ENCODE measurements around the gene GPR26.

The GPR26 gene, protein sequence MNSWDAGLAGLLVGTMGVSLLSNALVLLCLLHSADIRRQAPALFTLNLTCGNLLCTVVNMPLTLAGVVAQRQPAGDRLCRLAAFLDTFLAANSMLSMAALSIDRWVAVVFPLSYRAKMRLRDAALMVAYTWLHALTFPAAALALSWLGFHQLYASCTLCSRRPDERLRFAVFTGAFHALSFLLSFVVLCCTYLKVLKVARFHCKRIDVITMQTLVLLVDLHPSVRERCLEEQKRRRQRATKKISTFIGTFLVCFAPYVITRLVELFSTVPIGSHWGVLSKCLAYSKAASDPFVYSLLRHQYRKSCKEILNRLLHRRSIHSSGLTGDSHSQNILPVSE

DNA sequence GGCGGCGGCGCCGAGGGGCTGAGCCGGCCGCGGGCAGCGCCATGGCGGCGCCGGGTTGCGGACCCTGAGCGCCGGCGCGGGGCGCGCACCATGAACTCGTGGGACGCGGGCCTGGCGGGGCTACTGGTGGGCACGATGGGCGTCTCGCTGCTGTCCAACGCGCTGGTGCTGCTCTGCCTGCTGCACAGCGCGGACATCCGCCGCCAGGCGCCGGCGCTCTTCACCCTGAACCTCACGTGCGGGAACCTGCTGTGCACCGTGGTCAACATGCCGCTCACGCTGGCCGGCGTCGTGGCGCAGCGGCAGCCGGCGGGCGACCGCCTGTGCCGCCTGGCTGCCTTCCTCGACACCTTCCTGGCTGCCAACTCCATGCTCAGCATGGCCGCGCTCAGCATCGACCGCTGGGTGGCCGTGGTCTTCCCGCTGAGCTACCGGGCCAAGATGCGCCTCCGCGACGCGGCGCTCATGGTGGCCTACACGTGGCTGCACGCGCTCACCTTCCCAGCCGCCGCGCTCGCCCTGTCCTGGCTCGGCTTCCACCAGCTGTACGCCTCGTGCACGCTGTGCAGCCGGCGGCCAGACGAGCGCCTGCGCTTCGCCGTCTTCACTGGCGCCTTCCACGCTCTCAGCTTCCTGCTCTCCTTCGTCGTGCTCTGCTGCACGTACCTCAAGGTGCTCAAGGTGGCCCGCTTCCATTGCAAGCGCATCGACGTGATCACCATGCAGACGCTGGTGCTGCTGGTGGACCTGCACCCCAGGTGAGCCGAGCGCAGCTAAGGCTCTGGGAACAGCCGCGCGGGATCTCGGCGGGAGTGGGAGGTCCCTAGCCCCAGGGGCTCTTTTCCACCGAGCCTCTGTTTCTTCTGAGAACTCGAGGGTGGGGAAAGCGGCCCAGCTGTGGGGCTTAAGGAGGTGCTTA lies at the start of gene GPR26:
Gene GPR26, plus strand, starts transcription at position 38 of the 919 bp plus-strand sequence. Its CDS starts 53 bp downstream, at position 91.
- H3K4me1 ChIP-seq (ENCODE audit: control insufficient read depth, insufficient read depth, low read length), result no peaks in the 10 kb centered on the region
- ChIA-PET CTCF (interaction anchor here (0.6 to 1.5 kb wide), 3 partner anchors 67 to 974 kb away, joined by 3 to 4 read pairs (median 3); no protein-coding TSS in a partner anchor), POLR2A (no interaction called here)
- no peaks in the 10 kb centered on the region for H3K9me3 ChIP-seq (ENCODE audit: control insufficient read depth, insufficient read depth, low read depth, low read length)
- no peaks in the 10 kb centered on the region for H3K36me3 ChIP-seq (ENCODE audit: control insufficient read depth in 2 of 2, insufficient read depth in 1 of 2, low read length in 2 of 2)
- no peak within 1 kb of the TSS for H3K4me3 ChIP-seq (ENCODE audit: low read depth, low read length)
- TF ChIP-seq ZNF571 (tag by site-specific recombination; IDR thresholded peaks at IDR 0.05) (no peak), SP3 (tag by site-specific recombination; IDR thresholded peaks at IDR 0.05) (no peak)
- TF ChIP-seq, protein P1, sequence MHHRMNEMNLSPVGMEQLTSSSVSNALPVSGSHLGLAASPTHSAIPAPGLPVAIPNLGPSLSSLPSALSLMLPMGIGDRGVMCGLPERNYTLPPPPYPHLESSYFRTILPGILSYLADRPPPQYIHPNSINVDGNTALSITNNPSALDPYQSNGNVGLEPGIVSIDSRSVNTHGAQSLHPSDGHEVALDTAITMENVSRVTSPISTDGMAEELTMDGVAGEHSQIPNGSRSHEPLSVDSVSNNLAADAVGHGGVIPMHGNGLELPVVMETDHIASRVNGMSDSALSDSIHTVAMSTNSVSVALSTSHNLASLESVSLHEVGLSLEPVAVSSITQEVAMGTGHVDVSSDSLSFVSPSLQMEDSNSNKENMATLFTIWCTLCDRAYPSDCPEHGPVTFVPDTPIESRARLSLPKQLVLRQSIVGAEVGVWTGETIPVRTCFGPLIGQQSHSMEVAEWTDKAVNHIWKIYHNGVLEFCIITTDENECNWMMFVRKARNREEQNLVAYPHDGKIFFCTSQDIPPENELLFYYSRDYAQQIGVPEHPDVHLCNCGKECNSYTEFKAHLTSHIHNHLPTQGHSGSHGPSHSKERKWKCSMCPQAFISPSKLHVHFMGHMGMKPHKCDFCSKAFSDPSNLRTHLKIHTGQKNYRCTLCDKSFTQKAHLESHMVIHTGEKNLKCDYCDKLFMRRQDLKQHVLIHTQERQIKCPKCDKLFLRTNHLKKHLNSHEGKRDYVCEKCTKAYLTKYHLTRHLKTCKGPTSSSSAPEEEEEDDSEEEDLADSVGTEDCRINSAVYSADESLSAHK (tag by site-specific recombination; IDR thresholded peaks at IDR 0.05), result no peak
- TF ChIP-seq, protein P2, sequence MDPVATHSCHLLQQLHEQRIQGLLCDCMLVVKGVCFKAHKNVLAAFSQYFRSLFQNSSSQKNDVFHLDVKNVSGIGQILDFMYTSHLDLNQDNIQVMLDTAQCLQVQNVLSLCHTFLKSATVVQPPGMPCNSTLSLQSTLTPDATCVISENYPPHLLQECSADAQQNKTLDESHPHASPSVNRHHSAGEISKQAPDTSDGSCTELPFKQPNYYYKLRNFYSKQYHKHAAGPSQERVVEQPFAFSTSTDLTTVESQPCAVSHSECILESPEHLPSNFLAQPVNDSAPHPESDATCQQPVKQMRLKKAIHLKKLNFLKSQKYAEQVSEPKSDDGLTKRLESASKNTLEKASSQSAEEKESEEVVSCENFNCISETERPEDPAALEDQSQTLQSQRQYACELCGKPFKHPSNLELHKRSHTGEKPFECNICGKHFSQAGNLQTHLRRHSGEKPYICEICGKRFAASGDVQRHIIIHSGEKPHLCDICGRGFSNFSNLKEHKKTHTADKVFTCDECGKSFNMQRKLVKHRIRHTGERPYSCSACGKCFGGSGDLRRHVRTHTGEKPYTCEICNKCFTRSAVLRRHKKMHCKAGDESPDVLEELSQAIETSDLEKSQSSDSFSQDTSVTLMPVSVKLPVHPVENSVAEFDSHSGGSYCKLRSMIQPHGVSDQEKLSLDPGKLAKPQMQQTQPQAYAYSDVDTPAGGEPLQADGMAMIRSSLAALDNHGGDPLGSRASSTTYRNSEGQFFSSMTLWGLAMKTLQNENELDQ (tag by site-specific recombination; IDR thresholded peaks at IDR 0.05; ENCODE audit: low read depth), result no peak
- no peak within 1 kb of the TSS for H3K27ac ChIP-seq (ENCODE audit: extremely low read depth, low read depth, low read length)

DNA sequence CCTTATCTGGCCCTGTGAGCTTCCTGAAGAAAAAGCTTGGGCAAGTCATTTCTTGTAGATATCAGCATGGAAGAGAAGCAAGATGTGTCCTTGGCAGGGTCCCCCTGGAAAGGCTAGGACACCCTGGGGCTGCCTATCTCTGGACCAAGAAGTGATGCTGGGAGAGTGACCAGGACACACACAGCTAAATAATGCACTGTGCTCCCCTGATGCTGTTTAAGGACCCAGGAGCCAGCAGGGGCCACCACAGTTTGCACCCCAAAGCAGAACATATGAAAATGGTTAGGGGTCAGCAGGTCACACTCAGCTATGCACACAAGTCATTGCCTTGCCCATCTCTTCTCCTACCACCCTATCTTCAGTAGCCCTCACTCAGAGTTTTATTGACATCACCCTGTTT lies 47.9 kb upstream of the GPR26 start:
- no peaks in the 10 kb centered on the region for H3K9me3 ChIP-seq (ENCODE audit: control insufficient read depth, insufficient read depth, low read depth, low read length)
- H3K36me3 ChIP-seq (ENCODE audit: control insufficient read depth in 2 of 2, insufficient read depth in 1 of 2, low read length in 2 of 2), result no peaks in the 10 kb centered on the region
- no peak overlapping the region for H3K27ac ChIP-seq (ENCODE audit: extremely low read depth, low read depth, low read length)
- POLR2A ChIA-PET, result no interaction called here
- no peaks in the 10 kb centered on the region for H3K4me1 ChIP-seq (ENCODE audit: control insufficient read depth, insufficient read depth, low read length)
- no peak overlapping the region for H3K4me3 ChIP-seq (ENCODE audit: low read depth, low read length)
- TF ChIP-seq, protein P3, sequence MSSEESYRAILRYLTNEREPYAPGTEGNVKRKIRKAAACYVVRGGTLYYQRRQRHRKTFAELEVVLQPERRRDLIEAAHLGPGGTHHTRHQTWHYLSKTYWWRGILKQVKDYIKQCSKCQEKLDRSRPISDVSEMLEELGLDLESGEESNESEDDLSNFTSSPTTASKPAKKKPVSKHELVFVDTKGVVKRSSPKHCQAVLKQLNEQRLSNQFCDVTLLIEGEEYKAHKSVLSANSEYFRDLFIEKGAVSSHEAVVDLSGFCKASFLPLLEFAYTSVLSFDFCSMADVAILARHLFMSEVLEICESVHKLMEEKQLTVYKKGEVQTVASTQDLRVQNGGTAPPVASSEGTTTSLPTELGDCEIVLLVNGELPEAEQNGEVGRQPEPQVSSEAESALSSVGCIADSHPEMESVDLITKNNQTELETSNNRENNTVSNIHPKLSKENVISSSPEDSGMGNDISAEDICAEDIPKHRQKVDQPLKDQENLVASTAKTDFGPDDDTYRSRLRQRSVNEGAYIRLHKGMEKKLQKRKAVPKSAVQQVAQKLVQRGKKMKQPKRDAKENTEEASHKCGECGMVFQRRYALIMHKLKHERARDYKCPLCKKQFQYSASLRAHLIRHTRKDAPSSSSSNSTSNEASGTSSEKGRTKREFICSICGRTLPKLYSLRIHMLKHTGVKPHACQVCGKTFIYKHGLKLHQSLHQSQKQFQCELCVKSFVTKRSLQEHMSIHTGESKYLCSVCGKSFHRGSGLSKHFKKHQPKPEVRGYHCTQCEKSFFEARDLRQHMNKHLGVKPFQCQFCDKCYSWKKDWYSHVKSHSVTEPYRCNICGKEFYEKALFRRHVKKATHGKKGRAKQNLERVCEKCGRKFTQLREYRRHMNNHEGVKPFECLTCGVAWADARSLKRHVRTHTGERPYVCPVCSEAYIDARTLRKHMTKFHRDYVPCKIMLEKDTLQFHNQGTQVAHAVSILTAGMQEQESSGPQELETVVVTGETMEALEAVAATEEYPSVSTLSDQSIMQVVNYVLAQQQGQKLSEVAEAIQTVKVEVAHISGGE (tag by site-specific recombination; conservative IDR thresholded peaks at IDR 0.05; ENCODE audit: low read depth), result no peak
- TF ChIP-seq, protein P4, sequence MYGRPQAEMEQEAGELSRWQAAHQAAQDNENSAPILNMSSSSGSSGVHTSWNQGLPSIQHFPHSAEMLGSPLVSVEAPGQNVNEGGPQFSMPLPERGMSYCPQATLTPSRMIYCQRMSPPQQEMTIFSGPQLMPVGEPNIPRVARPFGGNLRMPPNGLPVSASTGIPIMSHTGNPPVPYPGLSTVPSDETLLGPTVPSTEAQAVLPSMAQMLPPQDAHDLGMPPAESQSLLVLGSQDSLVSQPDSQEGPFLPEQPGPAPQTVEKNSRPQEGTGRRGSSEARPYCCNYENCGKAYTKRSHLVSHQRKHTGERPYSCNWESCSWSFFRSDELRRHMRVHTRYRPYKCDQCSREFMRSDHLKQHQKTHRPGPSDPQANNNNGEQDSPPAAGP (tag by site-specific recombination; IDR thresholded peaks at IDR 0.05), result no peak
- no peak for TF ChIP-seq ZNF843 (tag by site-specific recombination; IDR thresholded peaks at IDR 0.05)
- no peak for TF ChIP-seq ZBTB7A (tag by site-specific recombination; IDR thresholded peaks at IDR 0.05; ENCODE audit: low read depth)
- TF ChIP-seq, protein P5, sequence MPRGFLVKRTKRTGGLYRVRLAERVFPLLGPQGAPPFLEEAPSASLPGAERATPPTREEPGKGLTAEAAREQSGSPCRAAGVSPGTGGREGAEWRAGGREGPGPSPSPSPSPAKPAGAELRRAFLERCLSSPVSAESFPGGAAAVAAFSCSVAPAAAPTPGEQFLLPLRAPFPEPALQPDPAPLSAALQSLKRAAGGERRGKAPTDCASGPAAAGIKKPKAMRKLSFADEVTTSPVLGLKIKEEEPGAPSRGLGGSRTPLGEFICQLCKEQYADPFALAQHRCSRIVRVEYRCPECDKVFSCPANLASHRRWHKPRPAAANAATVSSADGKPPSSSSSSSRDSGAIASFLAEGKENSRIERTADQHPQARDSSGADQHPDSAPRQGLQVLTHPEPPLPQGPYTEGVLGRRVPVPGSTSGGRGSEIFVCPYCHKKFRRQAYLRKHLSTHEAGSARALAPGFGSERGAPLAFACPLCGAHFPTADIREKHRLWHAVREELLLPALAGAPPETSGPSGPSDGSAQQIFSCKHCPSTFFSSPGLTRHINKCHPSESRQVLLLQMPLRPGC (tag by site-specific recombination; IDR thresholded peaks at IDR 0.05), result no peak
- no peak for TF ChIP-seq ZFP3 (tag by site-specific recombination; IDR thresholded peaks at IDR 0.05; ENCODE audit: low read depth)
- no peak for TF ChIP-seq ZNF239 (tag by site-specific recombination; IDR thresholded peaks at IDR 0.05)
- TF ChIP-seq, protein P6, sequence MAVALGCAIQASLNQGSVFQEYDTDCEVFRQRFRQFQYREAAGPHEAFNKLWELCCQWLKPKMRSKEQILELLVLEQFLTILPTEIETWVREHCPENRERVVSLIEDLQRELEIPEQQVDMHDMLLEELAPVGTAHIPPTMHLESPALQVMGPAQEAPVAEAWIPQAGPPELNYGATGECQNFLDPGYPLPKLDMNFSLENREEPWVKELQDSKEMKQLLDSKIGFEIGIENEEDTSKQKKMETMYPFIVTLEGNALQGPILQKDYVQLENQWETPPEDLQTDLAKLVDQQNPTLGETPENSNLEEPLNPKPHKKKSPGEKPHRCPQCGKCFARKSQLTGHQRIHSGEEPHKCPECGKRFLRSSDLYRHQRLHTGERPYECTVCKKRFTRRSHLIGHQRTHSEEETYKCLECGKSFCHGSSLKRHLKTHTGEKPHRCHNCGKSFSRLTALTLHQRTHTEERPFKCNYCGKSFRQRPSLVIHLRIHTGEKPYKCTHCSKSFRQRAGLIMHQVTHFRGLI (tag by site-specific recombination; IDR thresholded peaks at IDR 0.05), result no peak
- TF ChIP-seq, protein P7, sequence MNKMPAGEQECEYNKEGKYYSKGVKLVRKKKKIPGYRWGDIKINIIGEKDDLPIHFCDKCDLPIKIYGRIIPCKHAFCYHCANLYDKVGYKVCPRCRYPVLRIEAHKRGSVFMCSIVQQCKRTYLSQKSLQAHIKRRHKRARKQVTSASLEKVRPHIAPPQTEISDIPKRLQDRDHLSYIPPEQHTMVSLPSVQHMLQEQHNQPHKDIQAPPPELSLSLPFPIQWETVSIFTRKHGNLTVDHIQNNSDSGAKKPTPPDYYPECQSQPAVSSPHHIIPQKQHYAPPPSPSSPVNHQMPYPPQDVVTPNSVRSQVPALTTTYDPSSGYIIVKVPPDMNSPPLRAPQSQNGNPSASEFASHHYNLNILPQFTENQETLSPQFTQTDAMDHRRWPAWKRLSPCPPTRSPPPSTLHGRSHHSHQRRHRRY (tag by site-specific recombination; IDR thresholded peaks at IDR 0.05), result no peak
- TF ChIP-seq, protein P8, sequence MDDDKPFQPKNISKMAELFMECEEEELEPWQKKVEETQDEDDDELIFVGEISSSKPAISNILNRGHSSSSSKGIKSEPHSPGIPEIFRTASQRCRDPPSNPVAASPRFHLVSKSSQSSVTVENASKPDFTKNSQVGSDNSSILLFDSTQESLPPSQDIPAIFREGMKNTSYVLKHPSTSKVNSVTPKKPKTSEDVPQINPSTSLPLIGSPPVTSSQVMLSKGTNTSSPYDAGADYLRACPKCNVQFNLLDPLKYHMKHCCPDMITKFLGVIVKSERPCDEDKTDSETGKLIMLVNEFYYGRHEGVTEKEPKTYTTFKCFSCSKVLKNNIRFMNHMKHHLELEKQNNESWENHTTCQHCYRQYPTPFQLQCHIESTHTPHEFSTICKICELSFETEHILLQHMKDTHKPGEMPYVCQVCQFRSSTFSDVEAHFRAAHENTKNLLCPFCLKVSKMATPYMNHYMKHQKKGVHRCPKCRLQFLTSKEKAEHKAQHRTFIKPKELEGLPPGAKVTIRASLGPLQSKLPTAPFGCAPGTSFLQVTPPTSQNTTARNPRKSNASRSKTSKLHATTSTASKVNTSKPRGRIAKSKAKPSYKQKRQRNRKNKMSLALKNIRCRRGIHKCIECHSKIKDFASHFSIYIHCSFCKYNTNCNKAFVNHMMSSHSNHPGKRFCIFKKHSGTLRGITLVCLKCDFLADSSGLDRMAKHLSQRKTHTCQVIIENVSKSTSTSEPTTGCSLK (tag by site-specific recombination; IDR thresholded peaks at IDR 0.05), result no peak
- CTCF ChIA-PET, result interaction anchor here (0.6 to 1.2 kb wide), 2 partner anchors 34 to 313 kb away, joined by 3 to 5 read pairs; no protein-coding TSS in a partner anchor

Measured in HEK293 (cell line).